GM23338 (cell line): ENCODE results near the gene MCRIP1. TPM values are rescaled to one million over a fixed set of nuclear protein-coding genes. Genes with fewer than 3 reads are reported as not detected.

Source experiments
- ATAC-seq: fragments of 200-7000 bp; cut with Tn5 transposase; 3 replicates; pipeline ENCODE4 v1.9.1; 2020
- DNase-seq: peaks from one replicate; pipeline ENCODE4 v3.0.0-alpha.2; 2015; ENCODE audit warnings: low spot score
- H2AFZ ChIP-seq: fragments of 200-600 bp; sonication (generic); 2 replicates; pipeline ENCODE4 v1.8.0; 2016; ENCODE audit warnings: antibody characterized with exemption, mild to moderate bottlenecking, moderate library complexity
- H3F3A ChIP-seq: fragments of 200-600 bp; sonication (generic); replicated peaks from 2 replicates; pipeline ENCODE4 v1.8.0; 2017; ENCODE audit warnings: antibody characterized with exemption, mixed run types, low read depth
- H3K27ac ChIP-seq: fragments of 200-600 bp; sonication (generic); 2 replicates; pipeline ENCODE4 v1.6.1; 2016; ENCODE audit warnings: low read depth
- H3K27me3 ChIP-seq: fragments of 200-600 bp; sonication (generic); 2 replicates; pipeline ENCODE4 v1.8.0; 2016; ENCODE audit warnings: mild to moderate bottlenecking, mixed run types, moderate library complexity; ENCODE audit not compliant: insufficient read depth
- H3K36me3 ChIP-seq: fragments of 200-600 bp; sonication (generic); 2 replicates; pipeline ENCODE4 v1.8.0; 2016; ENCODE audit warnings: mild to moderate bottlenecking; ENCODE audit not compliant: insufficient read depth
- H3K4me1 ChIP-seq: fragments of 200-600 bp; sonication (generic); 2 replicates; pipeline ENCODE4 v1.8.0; 2016; ENCODE audit warnings: mild to moderate bottlenecking, moderate library complexity; ENCODE audit not compliant: insufficient read depth
- H3K4me2 ChIP-seq: fragments of 200-600 bp; sonication (generic); 2 replicates; pipeline ENCODE4 v1.7.1; 2017; ENCODE audit warnings: mixed run types
- H3K4me3 ChIP-seq: fragments of 200-600 bp; sonication (generic); 2 replicates; pipeline ENCODE4 v1.6.1; 2016; ENCODE audit warnings: mixed run types
- H3K79me2 ChIP-seq: fragments of 200-600 bp; sonication (generic); replicated peaks from 2 replicates; pipeline ENCODE4 v1.8.0; 2017; ENCODE audit warnings: mild to moderate bottlenecking; ENCODE audit not compliant: insufficient read depth
- H3K9me2 ChIP-seq: fragments of 200-600 bp; sonication (generic); 2 replicates; pipeline ENCODE4 v1.8.0; 2017; ENCODE audit not compliant: insufficient read depth
- H4K20me1 ChIP-seq: fragments of 200-600 bp; sonication (generic); replicated peaks from 2 replicates; pipeline ENCODE4 v1.8.0; 2017; ENCODE audit warnings: mild to moderate bottlenecking; ENCODE audit not compliant: insufficient read depth
- H3K27ac Mint-ChIP-seq: 2 replicates; pipeline ENCODE4 v1.8.0; 2020; ENCODE audit warnings: inconsistent platforms, mild to moderate bottlenecking, moderate library complexity, mixed read lengths
- H3K27me3 Mint-ChIP-seq: 3 replicates; pipeline ENCODE4 v1.8.0; 2022; ENCODE audit warnings: low read depth, mild to moderate bottlenecking, moderate library complexity, mixed read lengths, inconsistent platforms; ENCODE audit not compliant: insufficient read depth, poor library complexity
- H3K36me3 Mint-ChIP-seq: 3 replicates; pipeline ENCODE4 v1.8.0; 2021; ENCODE audit warnings: low read depth, mild to moderate bottlenecking, inconsistent platforms, moderate library complexity, mixed read lengths
- H3K4me1 Mint-ChIP-seq: 3 replicates; pipeline ENCODE4 v1.8.0; 2020; ENCODE audit warnings: mild to moderate bottlenecking, inconsistent platforms, mixed read lengths
- H3K4me3 Mint-ChIP-seq: 3 replicates; pipeline ENCODE4 v1.8.0; 2021; ENCODE audit warnings: moderate library complexity, mild to moderate bottlenecking, inconsistent platforms, mixed read lengths
- H3K9me3 Mint-ChIP-seq: 3 replicates; pipeline ENCODE4 v1.8.0; 2020; ENCODE audit warnings: moderate library complexity, mild to moderate bottlenecking, inconsistent platforms, mixed read lengths
- CREB1 ChIP-seq: fragments of 250-450 bp; sonication (Bioruptor Pico); IDR thresholded peaks from 2 replicates; pipeline ENCODE4 v1.5.0; 2020; ENCODE audit warnings: low read depth, mild to moderate bottlenecking, moderate library complexity
- CTCF ChIP-seq, 2 experiments: fragments of 200-600 bp in 1 of 2; sonication (generic) in 1 of 2; conservative IDR thresholded peaks; 2 replicates each; pipeline versions ENCODE4 v1.5.1 to v1.6.1; 2016 to 2017; ENCODE audit warnings: antibody characterized with exemption in 2 of 2, low read depth in 2 of 2, mild to moderate bottlenecking in 2 of 2, moderate library complexity in 1 of 2
- ETS1 ChIP-seq: IDR thresholded peaks from 2 replicates; pipeline ENCODE4 v1.6.1; 2016; ENCODE audit warnings: antibody characterized with exemption
- EZH2 ChIP-seq: fragments of 200-600 bp; sonication (generic); IDR thresholded peaks from one replicate; pipeline ENCODE4 v1.8.0; 2017; ENCODE audit warnings: antibody characterized with exemption, mild to moderate bottlenecking, low read depth; ENCODE audit not compliant: unreplicated experiment
- EZH2phosphoT487 ChIP-seq: fragments of 200-600 bp; sonication (generic); IDR thresholded peaks from one replicate; pipeline ENCODE4 v1.8.1; 2018; ENCODE audit warnings: antibody characterized with exemption; ENCODE audit not compliant: unreplicated experiment
- JUNB ChIP-seq: IDR thresholded peaks from one replicate; pipeline ENCODE4 v1.6.1; 2016; ENCODE audit warnings: antibody characterized with exemption; ENCODE audit not compliant: unreplicated experiment
- NANOG ChIP-seq: IDR thresholded peaks from 2 replicates; pipeline ENCODE4 v1.6.1; 2016; ENCODE audit warnings: antibody characterized with exemption, borderline replicate concordance
- POLR2AphosphoS5 ChIP-seq: IDR thresholded peaks from 2 replicates; pipeline ENCODE4 v1.6.1; 2016; ENCODE audit warnings: antibody characterized with exemption, low read depth
- REST ChIP-seq: IDR thresholded peaks from one replicate; pipeline ENCODE4 v1.6.1; 2018; ENCODE audit warnings: antibody characterized with exemption; ENCODE audit not compliant: unreplicated experiment
- STAT1 ChIP-seq: IDR thresholded peaks from one replicate; pipeline ENCODE4 v1.6.1; 2016; ENCODE audit warnings: antibody characterized with exemption; ENCODE audit not compliant: unreplicated experiment
- ZNF114 ChIP-seq: fragments of 250-450 bp; sonication (Bioruptor Pico); IDR thresholded peaks from 2 replicates; pipeline ENCODE4 v1.5.0; 2020; ENCODE audit warnings: mild to moderate bottlenecking, moderate library complexity
- ZNF331 ChIP-seq: fragments of 250-450 bp; sonication (Bioruptor Pico); IDR thresholded peaks from 2 replicates; pipeline ENCODE4 v1.5.0; 2020; ENCODE audit warnings: low read depth, mild to moderate bottlenecking, moderate library complexity
- ZNF462 ChIP-seq: fragments of 250-450 bp; sonication (Bioruptor Pico); IDR thresholded peaks from 2 replicates; pipeline ENCODE4 v1.5.0; 2020; ENCODE audit warnings: mild to moderate bottlenecking, moderate library complexity
- polyA plus RNA-seq: library from polyadenylated mRNA; unstranded; fragments of >200 nt; fragmentation: Nextera tagmentation; extraction: Ambion mirVana; gene quantifications from 2 replicates; pipeline ENCODE4 v1.2.1, GENCODE V29; 2016
- total RNA-seq: library from RNA; depleted of rRNA; stranded (reverse); fragments of >200 nt; shearing (Covaris generic); gene quantifications from 2 replicates; pipeline ENCODE4 v1.2.3, GENCODE V29; 2014

Gene MCRIP1
- total and polyA plus RNA-seq, 2 experiments from 2014 or later, result 85.2 to 101 TPM

GRCh38 chr17:81837641-81838040 is 4.5 kb upstream of the MCRIP1 start:
- peaks cover 7% of the 10 kb centered on the region; the same call in 1 of the 2 replicates for H3K4me1 ChIP-seq
- H3K4me3 Mint-ChIP-seq, result no peak overlapping the region; the same call in 2 of the 3 replicates
- TF ChIP-seq POLR2AphosphoS5, result no peak
- TF ChIP-seq REST, result no peak
- TF ChIP-seq ZNF114, result no peak
- no peak for TF ChIP-seq CTCF (conservative IDR thresholded peaks at IDR 0.05; ENCODE audit: low read depth in 2 of 2)
- TF ChIP-seq EZH2phosphoT487, result no peak
- TF ChIP-seq JUNB, result no peak
- no peak for TF ChIP-seq CREB1 (CRISPR knock-in tag)
- TF ChIP-seq NANOG, result no peak
- TF ChIP-seq EZH2, result no peak
- TF ChIP-seq ETS1, result no peak
- no peak for TF ChIP-seq ZNF462 (CRISPR knock-in tag)
- no peak for TF ChIP-seq STAT1
- TF ChIP-seq ZNF331 (CRISPR knock-in tag), result no peak
- H2AFZ ChIP-seq, result no peak overlapping the region
- no peak overlapping the region for H3K27ac ChIP-seq
- H3K27me3 ChIP-seq, result no peaks in the 10 kb centered on the region
- DNase-seq (no peak), ATAC-seq (no peak)
- H3K4me2 ChIP-seq, result no peak overlapping the region
- H3K4me3 ChIP-seq, result no peak overlapping the region
- H3K27ac Mint-ChIP-seq, result no peak overlapping the region
- 0 out of 3 replicates have a peak, but pooled peaks cover 2% of the 10 kb centered on the region for H3K4me1 Mint-ChIP-seq
- peaks cover 3% of the 10 kb centered on the region; the same call in 1 of the 3 replicates for H3K36me3 Mint-ChIP-seq
- H3K9me3 Mint-ChIP-seq, result no peaks in the 10 kb centered on the region
- no peaks in the 10 kb centered on the region for H3K9me2 ChIP-seq
- H3K79me2 ChIP-seq, result 0 out of 2 replicates have a peak, but pooled peaks cover 4% of the 10 kb centered on the region
- H3F3A ChIP-seq, result 0 out of 2 replicates have a peak, but pooled peaks cover 11% of the 10 kb centered on the region
- H3K27me3 Mint-ChIP-seq, result no peaks in the 10 kb centered on the region
- peaks cover 6% of the 10 kb centered on the region; the same call in 1 of the 2 replicates for H4K20me1 ChIP-seq
- H3K36me3 ChIP-seq, result no peaks in the 10 kb centered on the region
